HEK293 (cell line): ENCODE results near the gene KIF3B.

ENCODE experiments used
- CTCF ChIA-PET: fragments of 350-600 bp; formaldehyde crosslinking; extraction: SDS; loops from one replicate; lab custom pipeline; 2021; ENCODE audit warnings: antibody characterized with exemption; lab: Yijun Ruan, JAX
- POLR2A ChIA-PET: fragments of 300-600 bp; formaldehyde crosslinking; extraction: SDS; loops from one replicate; lab custom pipeline; 2020; ENCODE audit warnings: antibody characterized with exemption, inconsistent platforms; lab: Yijun Ruan, JAX
- H3K27ac ChIP-seq: fragments of 200-500 bp; sonication (Bioruptor generic); 2 replicates; pipeline ENCODE4 v1.5.1; 2014; ENCODE audit warnings: low read depth, low read length, control low read depth, inconsistent platforms; ENCODE audit errors: extremely low read depth
- H3K36me3 ChIP-seq, 2 experiments: fragments of 200-500 bp in 1 of 2; sonication (Bioruptor generic) in 1 of 2; 1 replicate in 1 of 2; 2 replicates in 1 of 2; pipeline ENCODE4 v1.5.1; 2014 to 2017; ENCODE audit warnings: inconsistent platforms in 2 of 2, low read length in 2 of 2; ENCODE audit not compliant: control insufficient read depth in 2 of 2, insufficient read depth in 1 of 2
- H3K4me1 ChIP-seq: fragments of 200-500 bp; sonication (Bioruptor generic); 2 replicates; pipeline ENCODE4 v1.5.1; 2014; ENCODE audit warnings: mild to moderate bottlenecking, low read length, inconsistent platforms; ENCODE audit not compliant: control insufficient read depth, insufficient read depth
- H3K4me3 ChIP-seq: 2 replicates; pipeline ENCODE4 v1.5.1; 2011; ENCODE audit warnings: low read depth, mild to moderate bottlenecking, control low read depth, low read length, moderate library complexity
- H3K9me3 ChIP-seq: fragments of 200-500 bp; sonication (Bioruptor generic); 2 replicates; pipeline ENCODE4 v1.5.1; 2014; ENCODE audit warnings: low read depth, low read length, inconsistent platforms; ENCODE audit not compliant: control insufficient read depth, insufficient read depth
- MEIS1 ChIP-seq: sonication (generic); formaldehyde crosslinking; IDR thresholded peaks from 2 replicates; pipeline ENCODE4 v1.8.1; 2022; ENCODE audit warnings: missing genetic modification reagents, mild to moderate bottlenecking, borderline replicate concordance
- ZFHX2 ChIP-seq: fragments of 450-650 bp; formaldehyde crosslinking; conservative IDR thresholded peaks from 2 replicates; pipeline ENCODE4 v1.5.1; 2016; ENCODE audit warnings: missing biosample characterization, missing genetic modification characterization
- ZIC2 ChIP-seq: fragments of 450-650 bp; formaldehyde crosslinking; IDR thresholded peaks from 2 replicates; pipeline ENCODE4 v1.5.1; 2016; ENCODE audit warnings: missing biosample characterization, missing genetic modification characterization
- ZNF121 ChIP-seq: fragments of 450-650 bp; formaldehyde crosslinking; IDR thresholded peaks from 2 replicates; pipeline ENCODE4 v1.5.1; 2016; ENCODE audit warnings: missing biosample characterization, missing genetic modification characterization
- ZNF132 ChIP-seq: fragments of 450-650 bp; formaldehyde crosslinking; IDR thresholded peaks from 2 replicates; pipeline ENCODE4 v1.5.1; 2017; ENCODE audit warnings: missing biosample characterization, missing genetic modification characterization, borderline replicate concordance
- ZNF133 ChIP-seq: fragments of 450-650 bp; formaldehyde crosslinking; IDR thresholded peaks from 2 replicates; pipeline ENCODE4 v1.5.1; 2016; ENCODE audit warnings: missing biosample characterization, missing genetic modification characterization
- ZNF140 ChIP-seq: fragments of 450-650 bp; formaldehyde crosslinking; IDR thresholded peaks from 2 replicates; pipeline ENCODE4 v1.5.1; 2016; ENCODE audit warnings: missing biosample characterization, missing genetic modification characterization
- ZNF426 ChIP-seq: fragments of 450-650 bp; formaldehyde crosslinking; IDR thresholded peaks from 2 replicates; pipeline ENCODE4 v1.5.1; 2017; ENCODE audit warnings: missing biosample characterization, missing genetic modification characterization, mild to moderate bottlenecking, inconsistent platforms, moderate library complexity
- ZNF596 ChIP-seq: fragments of 450-650 bp; IDR thresholded peaks from 2 replicates; pipeline ENCODE4 v1.5.0; 2018; ENCODE audit warnings: missing biosample characterization, mild to moderate bottlenecking, missing genetic modification characterization, moderate library complexity
- ZNF610 ChIP-seq: fragments of 450-650 bp; formaldehyde crosslinking; IDR thresholded peaks from 2 replicates; pipeline ENCODE4 v1.5.1; 2016; ENCODE audit warnings: missing biosample characterization, missing genetic modification characterization, borderline replicate concordance
- ZNF692 ChIP-seq: fragments of 450-650 bp; formaldehyde crosslinking; IDR thresholded peaks from 2 replicates; pipeline ENCODE4 v1.5.1; 2016; ENCODE audit warnings: missing biosample characterization, missing genetic modification characterization
- ZNF704 ChIP-seq: fragments of 450-650 bp; formaldehyde crosslinking; IDR thresholded peaks from 2 replicates; pipeline ENCODE4 v1.5.1; 2016; ENCODE audit warnings: missing biosample characterization, missing genetic modification characterization
- ZNF792 ChIP-seq: fragments of 450-650 bp; formaldehyde crosslinking; IDR thresholded peaks from 2 replicates; pipeline ENCODE4 v1.5.1; 2016; ENCODE audit warnings: missing biosample characterization, missing genetic modification characterization
- ZXDB ChIP-seq: fragments of 450-650 bp; formaldehyde crosslinking; IDR thresholded peaks from 2 replicates; pipeline ENCODE4 v1.5.1; 2016; ENCODE audit warnings: missing biosample characterization, missing genetic modification characterization
- TF ChIP-seq, protein P1 (sequence below): fragments of 450-650 bp; formaldehyde crosslinking; IDR thresholded peaks from 2 replicates; pipeline ENCODE4 v1.5.1; 2016; ENCODE audit warnings: missing biosample characterization, missing genetic modification characterization, borderline replicate concordance

The KIF3B gene

DNA sequence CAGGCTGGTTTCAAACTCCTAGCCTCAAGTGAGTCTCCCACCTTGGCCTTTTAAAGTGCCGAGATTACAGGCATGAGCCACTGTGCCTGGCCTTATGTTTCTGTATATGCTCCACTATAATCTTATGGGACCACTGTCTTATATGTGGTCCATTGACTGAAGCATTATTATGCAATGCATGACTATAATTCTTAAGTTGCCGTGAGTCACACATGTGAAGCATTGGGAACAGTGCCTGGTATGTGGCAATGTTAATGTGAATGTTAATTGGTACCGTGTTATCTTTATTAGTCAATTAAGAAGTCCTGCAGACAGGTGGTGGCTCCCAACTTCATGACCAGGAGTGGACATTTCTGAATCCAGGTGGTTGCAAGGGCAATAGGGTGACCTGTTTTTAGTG lies 66.0 kb downstream of the KIF3B start:
- Histone ChIP-seq H3K9me3 (no peaks in the 10 kb centered on the region), H3K4me3 (no peak overlapping the region), H3K36me3 (no peaks in the 10 kb centered on the region), H3K4me1 (no peaks in the 10 kb centered on the region), H3K27ac (no peak overlapping the region)
- ChIA-PET POLR2A (interaction anchor here (0.6 kb wide), 1 partner anchor 51 kb away, joined by 5 read pairs; no protein-coding TSS in a partner anchor), CTCF (no interaction called here)
- TF ChIP-seq MEIS1 (CRISPR knock-in tag), result no peak
- TF ChIP-seq ZNF596, result no peak
- 0 out of 2 replicates have a peak, but pooled peaks have one; percentile 31 for TF ChIP-seq ZNF121 (tag by site-specific recombination)
- no peak for TF ChIP-seq ZNF704

DNA sequence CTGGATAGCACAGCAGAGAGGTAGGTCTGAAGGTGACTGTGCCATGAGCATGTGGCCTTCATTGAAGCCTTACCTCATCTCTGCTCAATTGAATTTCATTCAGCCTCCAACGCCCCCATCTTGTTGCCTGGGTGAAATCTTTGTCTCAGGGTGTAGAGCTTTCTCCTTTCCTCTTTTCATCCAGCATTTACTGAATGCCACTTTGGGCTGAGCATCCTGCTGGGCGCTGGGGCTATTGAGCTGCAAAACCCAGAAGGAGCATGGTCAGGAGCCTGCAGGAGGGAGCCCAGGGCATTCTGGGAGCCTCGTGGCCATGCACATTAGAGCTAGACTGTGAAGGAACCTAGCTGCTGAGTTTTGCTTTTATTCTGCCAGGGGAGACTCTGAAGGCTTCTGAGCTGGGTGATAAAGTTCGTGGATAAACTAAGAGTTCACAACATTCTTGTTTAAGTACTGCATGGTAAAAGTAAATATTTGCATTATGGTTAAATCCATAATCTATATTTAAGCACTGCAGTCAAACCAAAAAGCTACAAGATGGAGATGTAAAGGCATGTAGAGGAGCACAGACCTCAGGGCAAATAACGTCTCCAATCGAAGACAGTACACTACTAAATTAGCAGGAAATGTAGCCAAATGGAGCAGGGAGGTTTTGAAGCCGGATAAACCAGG lies 67.5 kb downstream of the KIF3B start:
- H3K36me3 ChIP-seq, result no peaks in the 10 kb centered on the region
- no peak for TF ChIP-seq ZNF792 (tag by site-specific recombination)
- TF ChIP-seq ZIC2, result peak; percentile 74
- TF ChIP-seq, all 188 proteins: peak for 1
- H3K4me3 ChIP-seq, result no peak overlapping the region
- ChIA-PET POLR2A (interaction anchor here (1.1 kb wide), 1 partner anchor 13 kb away, joined by 3 read pairs; no protein-coding TSS in a partner anchor), CTCF (interaction anchor here (0.5 to 1.8 kb wide), 3 partner anchors 9 to 24 kb away, joined by 3 to 5 read pairs (median 3); no protein-coding TSS in a partner anchor)
- no peak overlapping the region for H3K27ac ChIP-seq
- H3K4me1 ChIP-seq, result no peaks in the 10 kb centered on the region
- no peaks in the 10 kb centered on the region for H3K9me3 ChIP-seq

DNA sequence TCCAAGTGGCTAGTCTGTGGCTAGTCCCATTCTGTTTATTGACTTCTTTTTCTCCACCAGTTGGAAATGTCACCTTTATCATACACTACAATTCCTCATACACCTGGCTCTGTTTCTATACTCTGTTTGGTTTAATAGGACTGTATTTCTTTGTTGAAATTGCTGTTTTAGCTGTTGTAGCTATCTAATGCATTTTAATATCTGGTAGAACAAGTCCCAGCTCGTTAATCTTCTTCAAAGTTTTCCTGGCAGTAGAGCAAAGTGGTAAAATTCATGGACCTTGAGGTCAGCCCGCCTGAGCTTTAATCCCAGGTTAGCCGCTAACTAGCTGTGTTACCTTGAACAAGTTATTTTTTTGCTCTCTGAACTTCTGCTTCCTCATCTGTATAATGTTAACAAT lies 70.8 kb downstream of the KIF3B start:
- Histone ChIP-seq H3K4me1 (no peaks in the 10 kb centered on the region), H3K9me3 (no peaks in the 10 kb centered on the region), H3K27ac (no peak overlapping the region), H3K36me3 (no peaks in the 10 kb centered on the region), H3K4me3 (no peak overlapping the region)
- POLR2A ChIA-PET, result no interaction called here
- TF ChIP-seq ZXDB (tag by site-specific recombination) (no peak), ZNF140 (tag by site-specific recombination) (no peak), ZNF133 (tag by site-specific recombination) (no peak), ZFHX2 (tag by site-specific recombination) (no peak), ZNF132 (no peak), ZNF426 (tag by site-specific recombination) (no peak), ZNF692 (no peak), ZNF610 (tag by site-specific recombination) (no peak)
- TF ChIP-seq, protein P1, sequence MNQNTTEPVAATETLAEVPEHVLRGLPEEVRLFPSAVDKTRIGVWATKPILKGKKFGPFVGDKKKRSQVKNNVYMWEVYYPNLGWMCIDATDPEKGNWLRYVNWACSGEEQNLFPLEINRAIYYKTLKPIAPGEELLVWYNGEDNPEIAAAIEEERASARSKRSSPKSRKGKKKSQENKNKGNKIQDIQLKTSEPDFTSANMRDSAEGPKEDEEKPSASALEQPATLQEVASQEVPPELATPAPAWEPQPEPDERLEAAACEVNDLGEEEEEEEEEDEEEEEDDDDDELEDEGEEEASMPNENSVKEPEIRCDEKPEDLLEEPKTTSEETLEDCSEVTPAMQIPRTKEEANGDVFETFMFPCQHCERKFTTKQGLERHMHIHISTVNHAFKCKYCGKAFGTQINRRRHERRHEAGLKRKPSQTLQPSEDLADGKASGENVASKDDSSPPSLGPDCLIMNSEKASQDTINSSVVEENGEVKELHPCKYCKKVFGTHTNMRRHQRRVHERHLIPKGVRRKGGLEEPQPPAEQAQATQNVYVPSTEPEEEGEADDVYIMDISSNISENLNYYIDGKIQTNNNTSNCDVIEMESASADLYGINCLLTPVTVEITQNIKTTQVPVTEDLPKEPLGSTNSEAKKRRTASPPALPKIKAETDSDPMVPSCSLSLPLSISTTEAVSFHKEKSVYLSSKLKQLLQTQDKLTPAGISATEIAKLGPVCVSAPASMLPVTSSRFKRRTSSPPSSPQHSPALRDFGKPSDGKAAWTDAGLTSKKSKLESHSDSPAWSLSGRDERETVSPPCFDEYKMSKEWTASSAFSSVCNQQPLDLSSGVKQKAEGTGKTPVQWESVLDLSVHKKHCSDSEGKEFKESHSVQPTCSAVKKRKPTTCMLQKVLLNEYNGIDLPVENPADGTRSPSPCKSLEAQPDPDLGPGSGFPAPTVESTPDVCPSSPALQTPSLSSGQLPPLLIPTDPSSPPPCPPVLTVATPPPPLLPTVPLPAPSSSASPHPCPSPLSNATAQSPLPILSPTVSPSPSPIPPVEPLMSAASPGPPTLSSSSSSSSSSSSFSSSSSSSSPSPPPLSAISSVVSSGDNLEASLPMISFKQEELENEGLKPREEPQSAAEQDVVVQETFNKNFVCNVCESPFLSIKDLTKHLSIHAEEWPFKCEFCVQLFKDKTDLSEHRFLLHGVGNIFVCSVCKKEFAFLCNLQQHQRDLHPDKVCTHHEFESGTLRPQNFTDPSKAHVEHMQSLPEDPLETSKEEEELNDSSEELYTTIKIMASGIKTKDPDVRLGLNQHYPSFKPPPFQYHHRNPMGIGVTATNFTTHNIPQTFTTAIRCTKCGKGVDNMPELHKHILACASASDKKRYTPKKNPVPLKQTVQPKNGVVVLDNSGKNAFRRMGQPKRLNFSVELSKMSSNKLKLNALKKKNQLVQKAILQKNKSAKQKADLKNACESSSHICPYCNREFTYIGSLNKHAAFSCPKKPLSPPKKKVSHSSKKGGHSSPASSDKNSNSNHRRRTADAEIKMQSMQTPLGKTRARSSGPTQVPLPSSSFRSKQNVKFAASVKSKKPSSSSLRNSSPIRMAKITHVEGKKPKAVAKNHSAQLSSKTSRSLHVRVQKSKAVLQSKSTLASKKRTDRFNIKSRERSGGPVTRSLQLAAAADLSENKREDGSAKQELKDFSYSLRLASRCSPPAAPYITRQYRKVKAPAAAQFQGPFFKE (tag by site-specific recombination), result no peak
- CTCF ChIA-PET, result interaction anchor here (1.0 kb wide), 1 partner anchor 12 kb away, joined by 3 read pairs; no protein-coding TSS in a partner anchor
